NCI-H1105 treated with DMSO at 0.1 percent for 48 hours (cell line): ENCODE measurements around the gene KCNMA1.
A peak's percentile ranks its signal among the peaks of the same experiment; 100 is the strongest.
"Not testable (repeated sequence)": the region's sequence is repeated elsewhere in the genome, so short reads cannot be mapped to it uniquely, and the experiment has no call there.

Experiments
- DNase-seq: peaks from one replicate; lab custom pipeline; 2025; lab: John Stamatoyannopoulos, UW

KCNMA1 gene

DNA sequence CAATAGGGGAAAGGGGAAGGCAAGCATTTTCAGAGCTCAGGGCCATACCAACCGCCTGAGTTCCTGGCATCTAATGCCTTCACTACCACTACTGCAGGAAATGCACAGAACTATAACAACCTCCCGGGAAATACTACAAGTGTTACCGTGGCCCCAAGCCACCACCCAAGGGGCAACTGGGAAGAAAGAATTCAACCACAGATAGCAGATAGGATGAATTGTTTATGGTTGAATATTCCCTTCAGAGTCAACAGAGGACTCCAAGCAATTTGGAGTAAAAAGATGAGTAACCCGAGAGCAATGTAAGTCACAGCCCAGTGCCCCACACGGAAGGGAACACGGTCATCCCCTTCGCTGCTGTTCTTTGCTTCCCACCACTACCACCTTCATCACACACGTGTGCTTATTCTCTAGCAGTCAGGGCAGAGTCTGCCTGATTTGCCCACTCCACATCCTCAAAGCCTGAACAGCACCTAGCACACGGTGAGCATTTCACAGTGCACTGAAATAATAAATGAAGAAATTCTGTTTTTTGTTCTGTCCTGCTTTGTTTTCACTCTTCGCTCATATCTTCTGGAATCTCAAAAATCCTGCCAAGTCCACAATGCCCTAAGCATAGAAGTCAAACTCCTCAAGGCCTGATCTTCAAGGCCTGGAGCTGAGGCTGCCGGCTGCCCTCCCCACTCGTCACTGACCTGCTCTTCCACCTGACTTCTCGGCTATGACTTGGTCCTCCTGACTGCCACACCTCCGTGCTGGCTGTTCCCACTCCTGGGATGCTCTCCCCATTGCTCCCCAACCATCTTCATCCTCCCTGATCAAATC lies 221.1 kb downstream of the KCNMA1 start:
- no peak for DNase-seq

DNA sequence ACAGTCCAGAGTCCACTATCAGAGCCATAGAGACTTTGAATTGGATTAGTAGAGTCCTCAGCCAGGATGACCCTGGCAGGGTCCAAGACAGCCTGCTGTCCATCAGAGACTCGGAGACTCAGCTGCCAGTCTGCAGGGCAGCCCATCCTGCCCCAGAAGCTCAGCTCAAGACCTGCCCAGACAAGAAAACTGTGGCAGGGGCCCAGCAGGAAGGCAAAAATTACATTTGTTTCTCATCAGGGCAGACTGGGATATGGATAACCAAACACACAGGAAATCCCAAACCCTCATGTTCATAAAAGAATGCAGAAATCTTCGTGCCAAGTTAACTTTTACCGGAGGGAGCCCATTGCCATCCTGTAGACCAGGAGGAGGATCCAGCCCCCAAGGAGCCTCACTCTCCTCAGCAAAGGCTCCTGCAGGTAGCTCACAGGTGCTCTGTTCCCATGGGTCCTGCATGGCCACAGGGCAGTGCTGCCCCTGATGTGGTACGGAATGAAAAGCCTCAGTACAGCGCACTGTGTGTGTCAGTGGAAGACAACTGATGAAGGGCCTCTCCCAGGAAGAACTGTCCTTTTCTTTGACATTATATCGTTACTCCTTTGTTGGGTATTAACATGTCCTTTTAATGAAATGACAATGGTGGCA lies 222.2 kb downstream of the KCNMA1 start:
- no peak for DNase-seq

DNA sequence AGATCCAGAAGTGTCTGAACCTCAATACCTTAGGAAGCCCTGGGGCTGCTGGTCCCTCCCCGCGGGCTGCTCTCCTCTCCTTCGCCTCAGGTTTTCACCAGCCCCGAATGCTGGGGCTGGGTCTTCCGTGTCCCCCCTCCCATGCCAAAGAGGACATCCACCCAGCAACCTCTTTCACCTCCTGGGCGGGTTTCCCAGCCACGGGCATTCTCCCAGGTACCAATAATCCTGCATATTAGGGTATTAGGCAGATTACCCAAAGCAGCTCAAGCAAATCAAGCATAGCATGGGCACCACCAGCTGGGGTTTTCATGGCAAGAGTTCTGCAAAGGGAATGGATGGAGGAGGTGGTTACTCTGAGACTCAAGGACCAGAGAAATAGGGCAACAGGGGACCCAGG lies 224.4 kb downstream of the KCNMA1 start:
- DNase-seq = no peak

DNA sequence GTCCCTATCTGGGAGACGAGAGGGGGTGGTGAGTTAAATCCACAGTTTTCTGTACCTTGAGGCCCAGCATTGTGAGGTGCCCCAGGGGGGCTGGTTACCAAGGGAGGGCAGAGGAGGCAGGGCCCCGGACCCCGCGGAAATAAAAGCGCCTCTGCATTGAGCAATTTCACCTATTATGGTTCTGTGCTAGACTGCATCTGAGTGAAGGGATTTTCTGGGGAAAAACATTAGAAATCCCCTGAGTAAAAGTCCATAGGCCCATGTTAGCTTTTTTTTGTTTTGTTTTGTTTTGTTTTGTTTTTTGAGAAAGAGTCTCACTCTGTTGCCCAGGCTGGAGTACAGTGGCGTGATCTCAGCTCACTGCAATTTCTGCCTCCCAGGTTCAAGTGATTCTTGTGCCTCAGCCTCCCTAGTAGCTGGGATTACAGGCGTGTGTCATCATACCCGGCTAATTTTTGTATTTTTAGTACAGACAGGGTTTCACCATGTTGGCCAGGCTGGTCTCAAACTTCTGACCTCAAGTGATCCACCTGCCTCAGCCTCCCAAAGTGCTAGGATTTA lies 225.0 kb downstream of the KCNMA1 start:
- not testable (repeated sequence) for DNase-seq

DNA sequence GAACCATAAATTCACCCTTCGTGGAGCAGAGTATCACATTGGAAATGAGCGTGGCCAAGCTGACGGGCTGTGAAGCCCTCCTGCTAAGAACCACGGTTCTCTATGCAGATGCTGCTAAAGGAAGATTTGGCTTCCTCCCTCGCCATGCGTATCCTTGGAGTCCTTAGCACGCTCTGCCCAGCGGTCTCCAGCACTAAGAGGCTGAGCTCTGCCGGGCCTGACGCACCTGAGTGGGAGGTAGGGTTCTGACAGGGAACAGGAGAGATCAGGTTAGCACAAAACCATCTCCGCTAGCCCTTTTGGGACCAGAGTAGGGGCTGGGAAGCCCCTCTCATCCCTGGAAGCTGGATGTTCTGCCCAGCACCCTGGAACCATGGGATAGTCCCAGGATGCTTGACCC lies 225.8 kb downstream of the KCNMA1 start:
- no peak for DNase-seq

DNA sequence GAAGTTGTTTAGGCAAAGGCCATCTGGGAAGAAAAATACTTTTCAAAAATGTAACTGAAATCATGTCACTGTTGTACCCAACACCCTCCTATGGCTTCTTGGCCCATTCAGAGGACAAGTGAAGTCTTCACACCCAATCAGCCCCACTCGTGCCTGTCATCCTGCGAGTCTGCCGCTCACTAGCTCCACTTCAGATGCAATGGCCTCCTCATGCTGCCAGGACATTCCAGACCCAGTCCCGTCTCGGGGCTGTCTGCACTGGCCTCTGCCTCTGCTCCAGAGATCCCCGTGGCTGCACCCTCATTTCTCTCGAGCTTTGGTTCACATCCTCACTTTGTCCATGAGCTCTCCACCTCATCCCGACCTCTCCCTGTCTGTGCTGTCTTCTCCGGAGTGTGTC lies 227.1 kb downstream of the KCNMA1 start:
- DNase-seq = no peak

DNA sequence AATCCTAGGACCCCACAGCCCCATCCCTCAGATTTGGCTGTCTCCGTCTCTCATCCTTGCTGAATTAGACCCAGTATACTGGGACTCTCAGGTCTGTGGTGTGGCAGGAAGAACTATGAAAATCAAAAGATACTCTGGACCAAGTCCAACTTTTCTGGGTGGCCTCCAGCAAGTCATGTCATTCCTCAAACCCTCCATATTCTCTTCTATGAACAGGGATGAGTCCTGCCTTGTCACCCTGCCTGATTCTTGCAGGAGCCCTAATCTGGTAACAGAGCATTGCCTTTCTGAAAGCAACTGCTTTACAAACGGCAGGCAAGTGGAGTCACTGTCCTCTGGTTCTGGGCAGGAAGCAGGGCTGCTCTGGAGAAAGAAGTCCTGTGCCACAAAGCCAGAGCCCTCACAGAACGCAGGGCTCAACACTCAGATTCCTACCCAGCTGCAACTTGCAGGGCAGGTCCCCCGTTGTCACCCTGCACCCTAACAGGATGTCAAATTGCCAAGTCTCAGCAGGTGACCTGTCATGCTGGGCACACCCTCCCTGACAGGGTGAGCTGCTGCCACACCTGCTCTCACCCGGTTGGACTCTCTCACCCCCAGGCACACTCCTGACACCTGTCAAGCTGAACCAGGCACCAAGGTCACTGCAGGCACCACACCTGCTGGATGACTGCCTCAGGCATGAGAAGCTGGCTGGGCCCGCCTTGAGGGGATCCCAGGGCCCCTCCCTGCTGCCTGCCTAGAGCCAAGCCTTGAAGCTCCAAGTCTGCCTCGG lies 227.7 kb downstream of the KCNMA1 start:
- DNase-seq = peak; percentile 85

DNA sequence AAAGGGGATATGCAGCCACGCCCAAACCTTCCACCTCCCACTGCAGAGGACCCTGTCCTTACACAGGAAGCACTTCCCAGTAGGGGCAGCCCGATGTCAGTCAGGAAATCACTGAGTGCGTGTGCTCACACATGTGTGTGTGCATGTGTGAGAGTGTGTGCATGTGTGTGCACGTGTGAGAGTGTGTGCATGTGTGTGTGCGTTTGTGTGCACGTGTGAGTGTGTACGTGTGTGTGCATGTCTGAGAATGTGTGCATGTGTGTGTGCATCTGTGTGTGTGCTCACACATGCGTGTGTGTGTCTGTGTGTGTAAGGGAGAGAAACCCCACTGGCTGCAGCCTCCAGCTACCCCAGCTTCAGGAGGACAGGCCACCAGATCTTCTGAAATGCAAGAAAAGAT lies 229.3 kb downstream of the KCNMA1 start:
- DNase-seq = no peak

DNA sequence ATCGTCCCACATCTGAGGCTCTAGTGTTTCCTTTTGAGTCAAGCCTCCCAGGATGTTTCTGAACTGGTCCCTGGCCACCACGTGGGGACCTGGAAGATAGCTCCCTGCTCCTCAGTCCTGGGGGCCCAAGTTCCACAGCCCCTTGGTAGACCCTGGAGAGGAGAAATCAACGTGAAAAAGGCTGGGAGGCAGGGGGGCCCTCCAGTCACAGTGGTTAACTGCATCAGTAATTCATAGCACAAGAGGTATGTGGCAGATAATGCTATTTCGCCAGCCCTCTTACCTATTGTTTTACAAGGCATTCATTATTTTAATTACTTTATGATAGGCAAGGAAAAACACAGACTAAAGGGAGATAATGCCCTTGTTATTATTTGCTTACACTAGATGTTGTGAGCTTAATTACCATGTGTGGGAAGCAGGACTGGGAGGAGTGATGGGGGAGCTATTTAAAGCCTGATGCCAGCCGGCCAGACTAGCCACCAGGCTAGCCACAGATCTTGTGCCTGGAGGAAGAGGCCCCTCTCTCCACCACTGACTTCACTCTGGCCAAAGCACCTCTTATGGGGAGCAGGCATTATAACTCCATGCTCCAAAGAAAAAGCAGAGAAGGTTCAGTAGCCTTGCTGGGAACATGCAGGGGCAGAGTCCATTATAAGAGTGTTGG lies 230.7 kb downstream of the KCNMA1 start:
- DNase-seq = peak; percentile 41

DNA sequence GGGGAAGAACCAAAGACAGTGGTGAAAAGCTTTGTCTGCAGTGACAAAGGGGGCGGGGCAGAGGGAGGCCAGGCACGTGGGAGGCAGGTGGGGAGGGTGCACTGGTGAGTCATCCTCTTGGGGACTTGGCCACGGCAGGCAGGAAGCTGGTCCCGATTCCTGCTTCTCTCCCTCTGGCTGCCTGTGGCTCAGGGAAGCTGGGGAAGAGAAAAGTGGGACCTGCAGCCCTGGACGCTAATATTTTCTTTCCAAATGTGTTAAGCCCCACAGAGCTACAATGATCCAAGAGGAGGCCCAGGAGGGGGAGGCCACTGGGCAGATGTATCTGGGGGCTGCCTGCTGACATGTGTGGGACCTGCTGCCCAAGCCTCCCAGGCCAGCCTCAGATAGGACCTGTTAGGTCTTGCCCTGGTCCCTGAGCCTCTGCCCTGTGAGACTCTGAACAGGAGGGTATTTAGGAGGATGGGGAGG lies 231.8 kb downstream of the KCNMA1 start:
- DNase-seq = peak; percentile 39

DNA sequence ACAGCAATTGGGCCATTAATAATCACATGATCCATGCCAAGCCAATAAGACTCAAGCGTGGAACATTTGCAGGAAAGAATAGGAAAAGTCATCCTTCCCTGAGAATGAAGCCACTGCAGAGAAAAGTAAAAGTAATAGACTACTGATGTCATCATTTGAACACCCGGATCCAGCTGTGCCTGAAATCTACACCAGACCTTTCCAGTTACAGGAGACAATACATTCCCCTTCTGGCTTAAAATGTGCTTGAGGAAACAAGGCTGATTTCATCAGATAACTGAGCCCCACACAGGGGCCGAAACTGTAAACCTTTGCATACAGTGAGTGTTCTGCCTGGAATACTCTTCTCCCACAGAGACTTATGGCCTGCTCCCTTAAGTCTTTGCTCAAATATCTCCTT lies 232.8 kb downstream of the KCNMA1 start:
- DNase-seq = no peak

DNA sequence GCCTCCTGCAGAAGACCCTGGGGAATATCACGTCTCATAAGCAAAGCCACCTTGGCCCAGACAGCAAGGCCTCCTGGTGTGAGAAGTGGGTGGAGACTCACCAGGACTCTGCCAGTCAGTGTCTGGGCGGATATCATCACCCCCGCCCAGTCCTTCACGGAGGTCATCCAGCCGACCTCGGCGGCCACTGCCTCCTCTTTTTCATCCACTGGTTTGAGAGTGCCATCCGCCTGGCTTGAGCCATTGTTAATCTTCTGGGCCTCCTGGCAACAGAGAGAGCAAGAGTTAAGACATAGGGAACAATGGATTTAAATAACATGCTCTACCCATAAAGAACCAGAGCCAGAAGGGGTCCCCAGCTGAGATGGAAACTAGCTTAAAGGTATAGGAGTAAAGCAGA lies 233.8 kb downstream of the KCNMA1 start:
- DNase-seq = no peak

DNA sequence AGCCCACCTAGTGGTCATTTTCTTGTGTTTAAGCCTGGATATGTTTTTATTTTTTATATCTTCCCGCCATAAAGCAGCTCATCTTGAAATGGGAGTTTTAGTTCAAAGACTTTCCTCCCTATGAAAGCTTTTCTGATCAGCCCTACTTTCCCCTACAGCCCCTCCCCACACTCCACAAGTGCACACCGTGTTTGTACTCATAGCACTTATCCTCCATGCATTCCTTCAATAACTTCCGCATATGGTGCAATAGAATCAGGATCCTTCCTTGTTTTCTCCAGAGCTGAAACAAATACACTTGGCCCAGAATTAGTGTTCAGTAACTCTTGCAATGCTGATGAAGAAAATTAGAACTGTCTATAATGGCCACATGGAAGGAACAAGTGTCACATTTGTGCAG lies 235.9 kb downstream of the KCNMA1 start:
- no peak for DNase-seq

DNA sequence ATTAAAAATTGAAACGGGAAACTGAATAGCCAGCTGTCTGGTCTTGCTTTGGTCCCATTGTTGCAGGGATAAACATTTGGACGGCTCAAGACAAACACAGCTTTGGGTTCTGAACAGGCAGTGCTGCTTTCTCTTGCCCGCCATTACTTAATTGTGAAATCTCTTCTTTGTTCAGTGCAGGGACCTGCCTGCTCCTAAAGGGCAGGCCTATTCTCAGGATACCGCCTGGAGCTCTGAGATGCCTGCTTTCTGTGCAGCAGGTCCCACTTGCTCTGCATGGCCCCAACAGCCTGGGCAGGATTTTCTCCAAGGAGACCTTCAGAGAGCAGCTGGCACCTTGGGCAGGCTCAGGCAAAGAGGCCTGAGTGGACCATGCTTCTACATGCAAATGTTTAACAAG lies 237.6 kb downstream of the KCNMA1 start:
- peak; percentile 33 for DNase-seq

DNA sequence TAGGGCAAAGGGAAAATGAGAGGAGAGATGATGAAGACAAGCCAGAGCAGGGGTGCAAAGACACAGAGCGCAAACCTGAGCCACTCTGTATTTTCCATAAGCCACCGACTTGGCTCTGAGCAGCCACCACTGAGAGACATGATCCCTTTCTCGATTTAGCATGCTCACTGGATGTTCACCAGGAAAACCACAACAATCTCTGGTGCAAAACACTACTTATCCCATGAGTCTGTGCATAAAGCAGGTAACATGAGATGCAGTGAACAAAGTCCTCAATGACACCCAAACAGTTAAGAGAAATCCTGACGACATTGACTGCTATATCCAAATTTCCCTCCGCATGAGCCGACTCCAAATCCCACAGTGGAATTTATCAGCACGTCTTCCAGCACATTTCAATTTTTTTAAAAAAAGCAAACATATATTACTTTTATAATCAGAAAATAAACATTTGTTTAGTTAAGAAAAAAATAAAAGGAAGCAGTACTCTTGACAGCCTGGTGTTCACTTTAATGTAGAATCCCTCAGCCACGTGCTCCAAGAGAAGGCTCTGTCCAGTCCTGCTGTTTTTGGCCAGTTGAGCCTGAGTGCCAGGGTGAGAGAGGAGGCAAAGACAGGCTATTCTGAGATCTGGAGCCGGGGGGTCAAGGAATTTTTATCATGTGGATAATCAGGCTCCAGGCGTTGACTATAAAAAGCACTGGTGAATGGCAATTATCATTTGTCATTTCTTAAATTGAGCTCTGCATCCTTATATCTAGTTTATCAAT lies 238.4 kb downstream of the KCNMA1 start:
- DNase-seq = no peak

DNA sequence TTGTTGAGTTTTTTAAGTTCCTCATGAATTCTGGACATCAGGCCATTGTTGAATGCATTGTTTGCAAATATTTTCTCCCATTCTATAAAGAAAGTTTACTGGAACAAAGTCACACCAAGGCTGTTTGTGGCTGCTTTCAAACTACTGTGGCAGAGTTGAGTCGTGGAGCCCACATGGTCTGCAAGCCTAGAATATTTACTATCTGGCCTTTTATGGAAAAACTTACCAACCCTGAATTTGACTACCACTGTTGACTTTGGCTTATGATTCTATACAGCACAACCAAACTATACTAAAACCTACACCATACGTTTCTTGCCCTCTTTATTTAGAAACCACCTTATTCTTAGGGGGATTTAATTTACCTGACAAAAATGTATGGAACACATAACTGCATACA lies 239.1 kb downstream of the KCNMA1 start:
- DNase-seq = no peak

DNA sequence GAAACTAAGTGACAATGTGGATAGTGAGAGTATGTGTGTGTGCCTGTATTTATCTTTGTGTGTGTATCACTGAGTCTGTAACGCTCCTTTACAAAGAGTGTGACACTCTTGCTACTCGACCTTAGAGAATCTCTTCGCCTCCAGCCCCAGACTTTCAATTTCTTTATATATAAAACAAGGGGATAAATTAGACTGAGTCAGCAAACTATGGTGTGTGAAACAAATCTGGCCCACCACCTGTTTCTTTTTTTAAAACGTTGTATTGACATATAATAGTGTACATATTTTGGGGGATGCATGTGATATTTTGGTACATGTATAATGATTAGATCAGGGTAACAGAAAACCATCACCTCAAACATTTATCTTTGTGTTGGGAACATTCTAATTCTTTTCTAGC lies 240.5 kb downstream of the KCNMA1 start:
- DNase-seq = no peak

DNA sequence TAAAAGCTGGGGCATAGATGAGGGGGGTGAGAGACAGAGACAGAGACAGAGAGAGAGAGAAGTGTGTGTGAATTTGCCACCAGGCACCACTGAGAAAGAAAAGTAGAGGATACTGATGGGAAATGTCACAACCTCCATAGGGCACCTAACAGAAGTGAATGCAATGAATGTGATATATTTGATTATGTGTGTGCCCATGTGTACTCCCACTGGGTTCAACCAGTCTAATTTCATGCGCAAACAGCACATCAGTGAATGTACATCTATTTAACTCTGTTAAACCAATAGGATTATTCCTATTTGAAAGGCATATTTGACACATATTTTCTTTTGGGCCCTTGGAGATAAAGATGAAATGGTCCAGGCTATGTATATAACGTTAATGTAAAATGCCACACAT lies 241.3 kb downstream of the KCNMA1 start:
- no peak for DNase-seq

DNA sequence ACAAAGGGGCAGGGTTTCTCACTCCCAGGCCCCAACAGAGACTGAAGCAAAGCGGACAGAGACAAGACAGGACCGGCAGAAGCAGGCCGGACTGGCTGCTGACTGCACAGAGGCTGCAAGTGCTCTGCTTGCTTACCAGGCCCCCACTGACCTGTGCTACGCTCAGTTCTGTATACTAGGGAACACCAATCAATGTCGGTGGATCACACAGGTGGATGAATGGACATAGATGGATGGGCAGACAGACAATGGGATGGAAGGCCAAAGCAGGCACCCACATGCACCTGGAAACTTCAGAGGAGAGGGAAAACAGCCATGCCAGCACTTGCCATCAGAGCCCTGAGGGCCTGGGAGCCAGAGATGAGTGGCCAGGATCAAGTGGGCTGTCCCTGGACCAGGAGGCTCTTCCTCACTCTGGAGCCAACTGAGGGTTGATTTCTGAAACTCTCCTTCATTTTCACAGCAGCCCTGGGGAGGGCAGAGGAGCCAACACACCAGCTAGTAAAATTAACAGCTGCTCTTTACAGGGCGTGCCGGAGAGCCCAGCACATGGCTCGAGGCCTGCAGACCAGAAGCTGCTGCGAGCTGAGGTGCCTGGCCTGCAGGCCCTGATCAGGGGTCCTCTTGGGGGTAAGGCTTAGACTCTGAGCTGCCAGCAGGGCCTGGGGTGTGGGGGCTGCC lies 243.6 kb downstream of the KCNMA1 start:
- no peak for DNase-seq

DNA sequence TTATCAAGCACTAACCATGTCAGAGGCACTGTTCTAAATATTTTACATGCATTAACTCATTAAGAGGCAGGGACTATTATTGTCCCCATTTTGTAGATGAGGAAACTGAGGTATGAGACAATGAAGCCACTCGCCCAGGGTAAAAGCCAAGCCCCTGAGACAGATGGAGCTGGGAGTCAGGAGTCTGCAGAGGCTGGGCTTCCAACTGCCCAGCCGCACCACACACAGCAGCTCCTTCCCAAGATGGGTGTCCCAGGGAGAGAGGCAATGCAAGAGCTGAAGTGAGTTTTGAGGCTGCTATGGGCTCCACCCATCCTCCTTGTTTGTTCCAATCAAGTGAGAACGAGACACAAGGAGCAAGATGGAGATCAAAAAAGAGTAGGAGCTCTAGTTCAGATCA lies 244.2 kb downstream of the KCNMA1 start:
- DNase-seq = no peak

DNA sequence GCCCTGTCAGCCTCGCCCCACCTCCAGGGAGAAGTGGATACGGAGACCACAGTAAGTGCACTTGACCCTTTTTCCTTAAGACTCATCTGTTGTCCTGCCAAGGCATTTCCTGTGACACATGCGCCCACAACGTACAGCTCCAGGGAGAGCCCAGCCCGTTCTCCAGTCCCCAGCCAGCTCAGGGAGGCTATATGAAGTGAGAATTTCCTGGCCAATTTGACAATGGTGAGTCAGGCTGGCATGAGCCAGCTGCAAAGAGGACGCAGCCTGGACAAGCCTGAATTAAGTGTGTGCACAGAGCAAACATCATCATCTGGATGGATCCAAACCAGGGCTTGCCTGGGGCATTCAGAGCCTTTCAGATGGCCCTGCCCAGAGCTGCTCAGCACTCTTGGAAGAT lies 244.8 kb downstream of the KCNMA1 start:
- peak; percentile 2 for DNase-seq
